Posterior cingulate gyrus (tissue), 11 donors: ENCODE results near the gene SPANXN1.
"Not testable (repeated sequence)": the region's sequence is repeated elsewhere in the genome, so short reads cannot be mapped to it uniquely, and the experiment has no call there.

Experiments
- DNase-seq, 10 donors: peaks; one replicate each; pipeline versions ENCODE4 v3.0.0 to v3.0.0-alpha.2; 2020 to 2021; ENCODE audit warnings: mixed read lengths in 3 of 10
- intact Hi-C: fragments of 100-400 bp; cut with DNase I; formaldehyde crosslinking; loops from one replicate; pipeline ENCODE4 v1.15.1; 2023

The SPANXN1 gene

GRCh38 chrX:145247203-145247602 is at the start of gene SPANXN1:
TSS of gene SPANXN1 (plus strand) at chrX:145247503. CDS start at chrX:145247587, 84 bp downstream.
- DNase-seq, intact Hi-C loops: not testable (repeated sequence)

GRCh38 chrX:145199078-145199477 is 48.2 kb upstream of the SPANXN1 start:
- intact Hi-C loops, result no loop called here
- no peak for DNase-seq

GRCh38 chrX:145213504-145213903 is 33.8 kb upstream of the SPANXN1 start:
- DNase-seq, result peak in 1 of 10 donors; percentile 3
- intact Hi-C loops, result no loop called here

GRCh38 chrX:145292218-145292617 is 44.9 kb downstream of the SPANXN1 start:
- intact Hi-C loops, result no loop called here
- no peak for DNase-seq
